Subcutaneous adipose tissue (tissue), 4 donors: ENCODE measurements around the gene NCOA7. TPM values are rescaled to one million over a fixed set of nuclear protein-coding genes. Genes with fewer than 3 reads are reported as not detected.

Experiments
- total RNA-seq, 4 donors: library from RNA; depleted of rRNA; stranded (reverse); fragments of >200 nt; gene quantifications; one replicate each; pipeline ENCODE4 v1.1.0, GENCODE V29; 2016
- TF ChIP-seq, protein P1 (sequence below): fragments of 450-650 bp; IDR thresholded peaks from one replicate; pipeline ENCODE4 v1.5.1; 2016; ENCODE audit warnings: low read depth, mild to moderate bottlenecking, control low read depth, antibody characterized with exemption, moderate library complexity

The NCOA7 gene
- total RNA-seq, 4 donors from 2014 or later = 59.9 to 71.9 (median 62.2) TPM

DNA sequence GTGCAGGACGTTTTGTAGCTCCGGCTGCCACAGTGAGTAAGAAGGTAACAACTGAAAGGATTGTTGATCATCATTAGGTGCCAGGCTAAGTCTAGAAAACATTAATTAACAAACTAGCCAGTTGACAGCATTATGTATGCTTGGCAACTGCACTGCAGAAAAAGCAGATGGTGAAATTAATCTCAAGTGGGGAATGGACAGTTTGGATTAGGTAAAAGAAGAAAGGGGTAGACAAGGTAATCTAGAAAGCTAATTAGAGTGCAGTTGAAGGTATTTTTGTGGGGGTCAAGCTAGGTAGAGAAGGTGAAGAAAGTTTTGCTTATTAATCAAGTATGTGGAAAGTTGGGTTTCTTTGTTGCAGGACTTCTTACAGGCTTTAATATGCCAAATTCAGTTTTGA is 96.2 kb downstream of the NCOA7 start:
- TF ChIP-seq, protein P1, sequence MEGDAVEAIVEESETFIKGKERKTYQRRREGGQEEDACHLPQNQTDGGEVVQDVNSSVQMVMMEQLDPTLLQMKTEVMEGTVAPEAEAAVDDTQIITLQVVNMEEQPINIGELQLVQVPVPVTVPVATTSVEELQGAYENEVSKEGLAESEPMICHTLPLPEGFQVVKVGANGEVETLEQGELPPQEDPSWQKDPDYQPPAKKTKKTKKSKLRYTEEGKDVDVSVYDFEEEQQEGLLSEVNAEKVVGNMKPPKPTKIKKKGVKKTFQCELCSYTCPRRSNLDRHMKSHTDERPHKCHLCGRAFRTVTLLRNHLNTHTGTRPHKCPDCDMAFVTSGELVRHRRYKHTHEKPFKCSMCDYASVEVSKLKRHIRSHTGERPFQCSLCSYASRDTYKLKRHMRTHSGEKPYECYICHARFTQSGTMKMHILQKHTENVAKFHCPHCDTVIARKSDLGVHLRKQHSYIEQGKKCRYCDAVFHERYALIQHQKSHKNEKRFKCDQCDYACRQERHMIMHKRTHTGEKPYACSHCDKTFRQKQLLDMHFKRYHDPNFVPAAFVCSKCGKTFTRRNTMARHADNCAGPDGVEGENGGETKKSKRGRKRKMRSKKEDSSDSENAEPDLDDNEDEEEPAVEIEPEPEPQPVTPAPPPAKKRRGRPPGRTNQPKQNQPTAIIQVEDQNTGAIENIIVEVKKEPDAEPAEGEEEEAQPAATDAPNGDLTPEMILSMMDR = no peak

GRCh38 chr6:125887372-125887771 is 96.6 kb downstream of the NCOA7 start:
- TF ChIP-seq, protein P1 = no peak

DNA sequence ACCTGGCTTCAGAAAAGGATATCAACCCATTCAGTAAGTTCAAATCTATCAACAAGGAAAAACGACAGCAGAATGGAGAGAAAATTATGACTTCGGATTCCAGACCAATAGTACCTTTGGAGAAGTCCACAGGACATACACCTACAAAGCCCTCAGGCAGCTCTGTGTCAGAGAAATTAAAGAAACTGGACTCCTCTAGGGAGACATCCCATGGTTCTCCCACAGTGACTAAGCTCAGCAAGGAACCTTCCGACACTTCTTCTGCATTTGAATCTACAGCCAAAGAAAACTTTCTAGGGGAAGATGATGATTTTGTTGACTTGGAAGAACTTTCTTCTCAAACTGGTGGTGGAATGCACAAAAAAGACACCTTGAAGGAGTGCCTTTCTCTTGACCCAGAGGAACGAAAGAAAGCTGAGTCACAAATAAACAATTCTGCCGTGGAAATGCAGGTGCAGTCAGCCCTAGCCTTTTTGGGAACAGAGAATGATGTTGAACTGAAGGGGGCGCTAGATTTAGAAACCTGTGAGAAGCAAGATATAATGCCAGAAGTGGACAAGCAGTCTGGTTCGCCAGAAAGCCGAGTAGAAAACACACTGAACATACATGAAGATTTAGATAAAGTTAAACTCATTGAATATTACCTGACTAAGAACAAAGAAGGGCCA is 98.4 kb downstream of the NCOA7 start:
- TF ChIP-seq, protein P1 = no peak

DNA sequence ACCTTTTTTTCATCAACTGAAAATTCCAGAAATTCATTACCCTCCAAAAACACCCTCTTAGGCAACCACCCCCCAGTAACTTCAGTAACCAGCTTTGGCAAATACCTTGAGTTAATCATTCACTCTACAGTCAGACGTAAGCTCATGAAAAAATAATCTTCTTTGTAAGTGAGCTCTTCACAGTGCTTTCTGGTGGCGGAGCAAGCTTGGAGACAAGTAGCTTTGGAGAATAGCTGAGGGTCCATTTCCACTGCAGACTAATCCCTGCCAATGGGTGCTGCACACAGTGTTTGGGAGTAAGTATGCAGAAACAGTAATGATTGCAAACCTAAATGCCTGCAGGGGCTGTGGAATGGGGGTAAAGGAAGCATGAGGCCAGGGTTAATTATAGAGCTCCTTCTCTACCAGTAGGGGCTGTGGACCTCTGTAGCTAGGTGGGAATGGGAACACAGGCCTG is 109.0 kb downstream of the NCOA7 start:
- TF ChIP-seq, protein P1 = no peak

GRCh38 chr6:125904871-125905270 is 114.1 kb downstream of the NCOA7 start:
- TF ChIP-seq, protein P1 = no peak

DNA sequence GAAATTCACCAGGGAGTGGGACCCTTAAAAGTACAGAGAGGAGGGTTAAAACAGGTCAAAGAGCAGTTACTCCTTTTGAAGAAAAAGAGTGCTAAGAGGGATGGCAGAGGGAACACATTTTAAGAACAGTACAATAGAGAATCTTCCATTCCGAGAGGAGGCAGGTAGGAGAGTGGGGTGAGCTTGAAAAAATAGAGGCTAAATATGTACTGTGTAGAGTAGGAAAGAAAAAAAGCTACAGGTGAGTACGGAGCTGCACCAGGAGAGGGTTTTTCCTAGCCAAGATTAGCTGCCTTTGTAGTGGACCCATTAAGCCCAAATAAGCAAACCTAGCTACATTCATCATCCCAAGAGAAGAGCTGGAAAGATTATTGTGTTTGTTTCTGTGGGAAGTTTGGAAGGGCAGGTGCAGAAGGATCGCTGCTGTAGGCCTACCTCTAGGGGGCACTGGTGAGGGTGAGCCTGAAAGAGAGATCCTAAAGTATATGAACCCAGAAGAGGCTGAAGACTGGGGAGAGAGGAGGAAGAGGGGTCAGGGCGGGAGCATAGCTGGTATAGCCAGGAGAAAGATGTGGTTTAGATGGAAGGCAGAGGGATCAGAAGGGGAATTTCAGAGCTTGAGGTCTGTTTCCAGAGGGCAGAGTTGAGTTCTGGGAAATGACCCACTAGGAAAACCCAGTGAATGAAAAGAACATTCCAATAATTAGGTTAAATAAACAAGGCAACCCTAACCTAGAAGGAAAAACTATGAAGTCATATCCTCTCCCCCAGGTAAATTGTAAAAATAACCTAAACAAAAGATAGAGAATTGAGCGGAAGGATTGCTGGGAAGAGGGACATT is 115.6 kb downstream of the NCOA7 start:
- TF ChIP-seq, protein P1 = no peak

GRCh38 chr6:125910527-125910926 is 119.8 kb downstream of the NCOA7 start:
- TF ChIP-seq, protein P1 = no peak
